A549 (cell line): Measurements from ENCODE around the gene OSTC. TPM values are rescaled to one million over a fixed set of nuclear protein-coding genes. Genes with fewer than 3 reads are reported as not detected.

Experiments
- ATAC-seq, 2 experiments: fragments of 200-7000 bp in 1 of 2; fragments of >200 bp in 1 of 2; cut with Nextera tagmentation in 1 of 2; cut with Tn5 transposase in 1 of 2; 3 replicates each; pipeline versions ENCODE4 v1.8.0 to v1.9.1; 2018 to 2020; ENCODE audit warnings: mild to moderate bottlenecking in 1 of 2, moderate library complexity in 1 of 2
- CTCF ChIA-PET: fragments of 300-600 bp; sonication (Branson Sonifier 250); formaldehyde crosslinking; extraction: SDS; loops from one replicate; lab custom pipeline; 2021; ENCODE audit warnings: antibody characterized with exemption, inconsistent platforms; lab: Yijun Ruan, JAX
- POLR2A ChIA-PET: fragments of 350-600 bp; formaldehyde crosslinking; extraction: SDS; loops from one replicate; lab custom pipeline; 2021; ENCODE audit warnings: antibody characterized with exemption, inconsistent platforms; lab: Yijun Ruan, JAX
- DNase-seq, 2 experiments: peaks; one replicate each; pipeline versions ENCODE4 v3.0.0 to v3.0.0-alpha.2; 2011 to 2016; ENCODE audit warnings: low read depth in 1 of 2, low spot score in 1 of 2
- FAIRE-seq: peaks from 2 replicates; lab custom pipeline; 2011; peaks lifted over from hg19 to GRCh38; lab: Jason Lieb, UNC
- H3K27ac ChIP-seq, 2 experiments: fragments of >200 bp; sonication (Bioruptor Twin); formaldehyde crosslinking; 3 replicates each; pipeline ENCODE4 v1.5.1; 2016 to 2017
- H3K4me1 ChIP-seq: fragments of >200 bp; sonication (Bioruptor Twin); formaldehyde crosslinking; 3 replicates; pipeline ENCODE4 v1.6.1; 2016
- H3K4me2 ChIP-seq: fragments of >200 bp; sonication (Bioruptor Twin); formaldehyde crosslinking; 3 replicates; pipeline ENCODE4 v1.6.1; 2016
- H3K4me3 ChIP-seq: fragments of >200 bp; sonication (Bioruptor Twin); formaldehyde crosslinking; 3 replicates; pipeline ENCODE4 v1.5.1; 2016
- H3K9me3 ChIP-seq: fragments of >200 bp; sonication (Bioruptor Twin); formaldehyde crosslinking; 3 replicates; pipeline ENCODE4 v1.6.1; 2016
- ATOH8 ChIP-seq: fragments of 250-450 bp; sonication (Bioruptor Pico); IDR thresholded peaks from 2 replicates; pipeline ENCODE4 v1.5.0; 2020; ENCODE audit warnings: low read depth, mild to moderate bottlenecking, moderate library complexity
- CEBPB ChIP-seq, 2 experiments: fragments of >200 bp in 1 of 2; sonication (Bioruptor Twin) in 1 of 2; formaldehyde crosslinking in 1 of 2; IDR thresholded peaks; 2 replicates each; pipeline ENCODE4 v1.6.1; 2012 to 2016
- CHD2 ChIP-seq: fragments of 150-350 bp; IDR thresholded peaks from 2 replicates; pipeline ENCODE4 v1.6.1; 2014; ENCODE audit warnings: low read length; ENCODE audit not compliant: partially characterized antibody
- CTCF ChIP-seq: fragments of >200 bp; sonication (Bioruptor Twin); formaldehyde crosslinking; IDR thresholded peaks from 3 replicates; pipeline ENCODE4 v1.5.1; 2016
- ELK1 ChIP-seq: fragments of 150-350 bp; IDR thresholded peaks from 2 replicates; pipeline ENCODE4 v1.6.1; 2014; ENCODE audit warnings: low read depth, mild to moderate bottlenecking, low read length
- FOSB ChIP-seq: fragments of 250-450 bp; sonication (Bioruptor Pico); IDR thresholded peaks from 2 replicates; pipeline ENCODE4 v1.5.0; 2020; ENCODE audit warnings: mild to moderate bottlenecking, moderate library complexity
- FOSL2 ChIP-seq, 2 experiments: fragments of 450-650 bp in 1 of 2; fragments of >200 bp in 1 of 2; sonication (Bioruptor Twin) in 1 of 2; formaldehyde crosslinking; IDR thresholded peaks; 2 replicates each; pipeline versions ENCODE4 v1.5.0 to v1.6.1; 2016 to 2020; ENCODE audit warnings: mild to moderate bottlenecking in 1 of 2, moderate library complexity in 1 of 2
- HES2 ChIP-seq: fragments of >200 bp; sonication (Bioruptor Twin); formaldehyde crosslinking; IDR thresholded peaks from 2 replicates; pipeline ENCODE4 v1.6.1; 2016
- HMGXB4 ChIP-seq: fragments of 250-450 bp; sonication (Bioruptor Pico); IDR thresholded peaks from 2 replicates; pipeline ENCODE4 v1.5.0; 2021; ENCODE audit warnings: mild to moderate bottlenecking, moderate library complexity, borderline replicate concordance
- JUNB ChIP-seq: fragments of >200 bp; sonication (Bioruptor Twin); formaldehyde crosslinking; IDR thresholded peaks from 2 replicates; pipeline ENCODE4 v1.6.1; 2016
- KDM1A ChIP-seq: fragments of 200-600 bp; sonication (generic); IDR thresholded peaks from 2 replicates; pipeline ENCODE4 v1.6.1; 2016; ENCODE audit warnings: low read depth, mild to moderate bottlenecking
- NPAS2 ChIP-seq: fragments of 250-450 bp; sonication (Bioruptor Pico); IDR thresholded peaks from 2 replicates; pipeline ENCODE4 v1.8.0; 2022; ENCODE audit warnings: mild to moderate bottlenecking, moderate library complexity, borderline replicate concordance
- NR3C1 ChIP-seq: fragments of >200 bp; sonication (Bioruptor Twin); formaldehyde crosslinking; IDR thresholded peaks from 3 replicates; pipeline ENCODE4 v1.6.1; 2017
- POLR2AphosphoS2 ChIP-seq: conservative IDR thresholded peaks from 2 replicates; pipeline ENCODE4 v1.6.1; 2012; ENCODE audit warnings: low read length, improper control_type of control experiment, inconsistent platforms
- RARB ChIP-seq: fragments of 250-450 bp; sonication (Bioruptor Pico); IDR thresholded peaks from 2 replicates; pipeline ENCODE4 v1.8.0; 2021; ENCODE audit warnings: mild to moderate bottlenecking, moderate library complexity
- REST ChIP-seq: fragments of 200-600 bp; sonication (generic); IDR thresholded peaks from 2 replicates; pipeline ENCODE4 v1.6.1; 2016; ENCODE audit warnings: antibody characterized with exemption, mild to moderate bottlenecking, moderate library complexity
- SMC3 ChIP-seq: fragments of >200 bp; sonication (Bioruptor Twin); formaldehyde crosslinking; IDR thresholded peaks from 3 replicates; pipeline ENCODE4 v1.6.1; 2018; ENCODE audit warnings: inconsistent platforms
- TP53 ChIP-seq: fragments of 250-450 bp; sonication (Bioruptor Pico); IDR thresholded peaks from 2 replicates; pipeline ENCODE4 v1.5.0; 2021; ENCODE audit warnings: mild to moderate bottlenecking, moderate library complexity
- USF2 ChIP-seq: fragments of 450-650 bp; IDR thresholded peaks from 2 replicates; pipeline ENCODE4 v1.6.1; 2014; ENCODE audit warnings: antibody characterized with exemption
- ZC3H11A ChIP-seq: fragments of 450-650 bp; IDR thresholded peaks from 2 replicates; pipeline ENCODE4 v1.6.1; 2014; ENCODE audit warnings: antibody characterized with exemption, mild to moderate bottlenecking
- ZFP36 ChIP-seq: fragments of 450-650 bp; IDR thresholded peaks from 2 replicates; pipeline ENCODE4 v1.6.1; 2014; ENCODE audit warnings: borderline replicate concordance; ENCODE audit not compliant: partially characterized antibody
- ZSCAN20 ChIP-seq: fragments of 250-450 bp; sonication (Bioruptor Pico); IDR thresholded peaks from 2 replicates; pipeline ENCODE4 v1.8.0; 2022; ENCODE audit warnings: mild to moderate bottlenecking, moderate library complexity
- WGBS: methylation state at CpG from one replicate; pipeline ENCODE4 v1.1.6; 2017; ENCODE audit errors: missing lambda C conversion rate; 5-methylcytosine and 5-hydroxymethylcytosine counted together
- polyA plus RNA-seq, 4 experiments: library from polyadenylated mRNA; depleted of rRNA in 3 of 4; stranded (reverse); fragments of >200 nt; fragmentation: RNase III in 1 of 4; extraction: RNeasy Plus Mini Kit Qiagen cat#74134 plus additional on column Dnase treatment in 1 of 4; gene quantifications; 2 replicates in 3 of 4; 3 replicates in 1 of 4; pipeline ENCODE4 v1.2.3, GENCODE V29; 2011 to 2017

Gene OSTC
- polyA plus RNA-seq, 2 of the 4 experiments (the other 2 are of a cell fraction): 128 to 166 TPM

- DNase-seq (no peak), FAIRE-seq (no peak), ATAC-seq (no peak)
- Histone ChIP-seq H3K4me3 (no peak overlapping the region), H3K27ac (no peak overlapping the region), H3K9me3 (no peaks in the 10 kb centered on the region), H3K4me1 (no peaks in the 10 kb centered on the region), H3K4me2 (no peak overlapping the region)
- WGBS: 23% methylated on average over 3 of the region's 3 CpGs
- ChIA-PET CTCF (no interaction called here), POLR2A (no interaction called here)
- TF ChIP-seq POLR2AphosphoS2 (no peak), HES2 (no peak), SMC3 (no peak), USF2 (no peak), RARB (CRISPR knock-in tag) (no peak), TP53 (CRISPR knock-in tag) (no peak), JUNB (no peak)
Measured at GRCh38 chr4:108693211-108693610, 42.8 kb downstream of the OSTC start.

GRCh38 chr4:108693819-108694218 is 43.4 kb downstream of the OSTC start:
- Histone ChIP-seq H3K4me1 (no peaks in the 10 kb centered on the region), H3K27ac (no peak overlapping the region), H3K4me2 (no peak overlapping the region), H3K9me3 (no peaks in the 10 kb centered on the region), H3K4me3 (no peak overlapping the region)
- TF ChIP-seq TP53 (CRISPR knock-in tag) (no peak), CHD2 (no peak), ZSCAN20 (CRISPR knock-in tag) (no peak), ZC3H11A (no peak), CTCF (no peak), ZFP36 (no peak), ATOH8 (CRISPR knock-in tag) (no peak), ELK1 (no peak), CEBPB (IDR thresholded peaks at IDR 0.05) (no peak), KDM1A (no peak), NR3C1 (no peak), HES2 (no peak), RARB (CRISPR knock-in tag) (no peak), NPAS2 (CRISPR knock-in tag) (no peak), FOSB (CRISPR knock-in tag) (no peak), HMGXB4 (CRISPR knock-in tag) (no peak), FOSL2 (IDR thresholded peaks at IDR 0.05) (no peak), FOSL2 (CRISPR knock-in tag; IDR thresholded peaks at IDR 0.05) (no peak), REST (no peak)
- no peak for DNase-seq
- ChIA-PET POLR2A (no interaction called here), CTCF (no interaction called here)
- ATAC-seq: no peak
- 43% methylated on average over 3 of the region's 3 CpGs for WGBS
- FAIRE-seq: no peak
